ENCODE results near the gene LRRC34. TPM values are rescaled to one million over a fixed set of nuclear protein-coding genes. Genes with fewer than 3 reads are reported as not detected.
A peak's percentile ranks its signal among the peaks of the same experiment; 100 is the strongest.

LRRC34 gene
- total RNA-seq (under 1 TPM; 0.33 to 0.47 TPM), polyA plus RNA-seq (under 1 TPM; 0.38 to 0.98 TPM)

- peak within 1 kb of the TSS; percentile 79 to 98 (median 86) for H3K4me3 Mint-ChIP-seq
- H3K27me3 Mint-ChIP-seq = peaks cover 0 to under 1% of the 10 kb centered on the region in 2 donors
- peak within 1 kb of the TSS; percentile 55 to 87 (median 65) for H3K27ac Mint-ChIP-seq
- H3K36me3 Mint-ChIP-seq = peaks cover 0 to 8% of the 10 kb centered on the region in 2 donors
- Histone ChIP-seq H3K27ac (ENCODE audit: low read depth, low read length) (peak within 1 kb of the TSS; percentile 40), H3K27me3 (ENCODE audit: insufficient read depth, low read length) (no peaks in the 10 kb centered on the region), H3K36me3 (ENCODE audit: insufficient read depth, low read length) (no peaks in the 10 kb centered on the region), H3K9me3 (ENCODE audit: control insufficient read depth in 1 of 2, low read length in 2 of 2) (peaks cover 0 to 8% of the 10 kb centered on the region in 2 donors), H3K4me1 (ENCODE audit: insufficient read depth, low read length) (peaks cover 21% of the 10 kb centered on the region), H3K4me3 (ENCODE audit: low read length in 2 of 2) (peak within 1 kb of the TSS; percentile 65 to 80)
- intact Hi-C loops (cut with micrococcal nuclease) = loop anchor here (1.0 to 5.0 kb wide), 4 partner anchors 39 to 370 kb away; partner anchors contain the start of genes MYNN, PHC3 and SEC62
- ChIA-PET POLR2A (ENCODE audit: partially characterized antibody) (interaction anchor here (0.7 to 2.2 kb wide), 7 partner anchors 10 to 154 kb away, joined by 3 to 16 read pairs (median 4); partner anchors contain the start of genes ACTRT3, MYNN and SEC62), CTCF (ENCODE audit: partially characterized antibody) (interaction anchor here (0.9 to 1.9 kb wide), 2 partner anchors 49 to 154 kb away, joined by 3 to 8 read pairs; partner anchors contain the start of gene SEC62)
- peaks cover 17 to 29% (median 19%) of the 10 kb centered on the region in 4 donors for H3K4me1 Mint-ChIP-seq
- peaks cover 0 to 22% (median 12%) of the 10 kb centered on the region in 8 donors for H3K9me3 Mint-ChIP-seq
- DNase-seq = peak; percentile 45 to 68 (median 55)
Measured at GRCh38 chr3:169812332-169813235, at the start of gene LRRC34, which contains the start of gene LRRIQ4. LRRC34 (minus strand) TSS chr3:169812904; CDS start chr3:169812548, 356 bp downstream. LRRIQ4 (plus strand) TSS chr3:169812870; CDS start chr3:169821922, 9,052 bp downstream.

- H3K36me3 ChIP-seq (ENCODE audit: insufficient read depth, low read length) = no peaks in the 10 kb centered on the region
- intact Hi-C loops (cut with micrococcal nuclease) = loop anchor here (2.0 to 10.0 kb wide), 4 partner anchors 233 to 829 kb away; partner anchors contain the start of gene PHC3
- Mint-ChIP-seq H3K4me3 (no peak overlapping the region), H3K27me3 (peaks cover 6 to 11% of the 10 kb centered on the region in 2 donors), H3K9me3 (no peaks in the 10 kb centered on the region), H3K36me3 (no peaks in the 10 kb centered on the region), H3K4me1 (peaks cover 4 to 15% (median 4%) of the 10 kb centered on the region in 4 donors), H3K27ac (peak overlapping the region in 1 of 7 donors; percentile 20)
- no peak overlapping the region for H3K27ac ChIP-seq (ENCODE audit: low read depth, low read length)
- H3K27me3 ChIP-seq (ENCODE audit: insufficient read depth, low read length) = no peaks in the 10 kb centered on the region
- no peak overlapping the region for H3K4me3 ChIP-seq (ENCODE audit: low read length in 2 of 2)
- peaks cover 7% of the 10 kb centered on the region for H3K4me1 ChIP-seq (ENCODE audit: insufficient read depth, low read length)
- ChIA-PET CTCF (ENCODE audit: partially characterized antibody) (interaction anchor here (0.6 to 6.2 kb wide), 22 partner anchors 9 to 950 kb away, joined by 3 to 29 read pairs (median 4); partner anchors contain the start of genes GPR160 and SEC62), POLR2A (ENCODE audit: partially characterized antibody) (interaction anchor here (1.2 kb wide), 1 partner anchor 105 kb away, joined by 6 read pairs; the partner anchor contains the start of gene SEC62)
- no peak for DNase-seq
- H3K9me3 ChIP-seq (ENCODE audit: control insufficient read depth in 1 of 2, low read length in 2 of 2) = no peaks in the 10 kb centered on the region
Measured at GRCh38 chr3:169861871-169862270, 49.2 kb upstream of the LRRC34 start.

GRCh38 chr3:169857811-169858210 lies 45.1 kb upstream of the LRRC34 start:
- Mint-ChIP-seq H3K27ac (no peak overlapping the region), H3K27me3 (peaks cover 12 to 26% of the 10 kb centered on the region in 2 donors), H3K36me3 (no peaks in the 10 kb centered on the region), H3K4me3 (no peak overlapping the region), H3K4me1 (peaks cover 0 to 5% (median 0%) of the 10 kb centered on the region in 4 donors), H3K9me3 (no peaks in the 10 kb centered on the region)
- Histone ChIP-seq H3K27ac (ENCODE audit: low read depth, low read length) (no peak overlapping the region), H3K4me3 (ENCODE audit: low read length in 2 of 2) (no peak overlapping the region), H3K4me1 (ENCODE audit: insufficient read depth, low read length) (no peaks in the 10 kb centered on the region), H3K9me3 (ENCODE audit: control insufficient read depth in 1 of 2, low read length in 2 of 2) (no peaks in the 10 kb centered on the region), H3K36me3 (ENCODE audit: insufficient read depth, low read length) (no peaks in the 10 kb centered on the region), H3K27me3 (ENCODE audit: insufficient read depth, low read length) (no peaks in the 10 kb centered on the region)
- POLR2A ChIA-PET (ENCODE audit: partially characterized antibody) = no interaction called here
- CTCF ChIA-PET (ENCODE audit: partially characterized antibody) = interaction anchor here (1.3 kb wide), 1 partner anchor 94 kb away, joined by 3 read pairs; no protein-coding TSS in a partner anchor
- intact Hi-C loops (cut with micrococcal nuclease) = no loop called here
- no peak for DNase-seq

GRCh38 chr3:169855514-169855913 lies 42.8 kb upstream of the LRRC34 start:
- intact Hi-C loops (cut with micrococcal nuclease) = no loop called here
- DNase-seq = no peak
- POLR2A ChIA-PET (ENCODE audit: partially characterized antibody) = no interaction called here
- H3K4me3 ChIP-seq (ENCODE audit: low read length in 2 of 2) = no peak overlapping the region
- H3K36me3 ChIP-seq (ENCODE audit: insufficient read depth, low read length) = no peaks in the 10 kb centered on the region
- Mint-ChIP-seq H3K27me3 (peaks cover 10 to 23% of the 10 kb centered on the region in 2 donors), H3K9me3 (no peaks in the 10 kb centered on the region), H3K4me1 (no peaks in the 10 kb centered on the region), H3K27ac (no peak overlapping the region), H3K4me3 (no peak overlapping the region), H3K36me3 (no peaks in the 10 kb centered on the region)
- CTCF ChIA-PET (ENCODE audit: partially characterized antibody) = no interaction called here
- no peaks in the 10 kb centered on the region for H3K27me3 ChIP-seq (ENCODE audit: insufficient read depth, low read length)
- no peaks in the 10 kb centered on the region for H3K9me3 ChIP-seq (ENCODE audit: control insufficient read depth in 1 of 2, low read length in 2 of 2)
- H3K4me1 ChIP-seq (ENCODE audit: insufficient read depth, low read length) = no peaks in the 10 kb centered on the region
- no peak overlapping the region for H3K27ac ChIP-seq (ENCODE audit: low read depth, low read length)

GRCh38 chr3:169850618-169851017 lies 37.9 kb upstream of the LRRC34 start:
- CTCF ChIA-PET (ENCODE audit: partially characterized antibody) = no interaction called here
- Histone ChIP-seq H3K9me3 (ENCODE audit: control insufficient read depth in 1 of 2, low read length in 2 of 2) (no peaks in the 10 kb centered on the region), H3K27me3 (ENCODE audit: insufficient read depth, low read length) (no peaks in the 10 kb centered on the region), H3K4me3 (ENCODE audit: low read length in 2 of 2) (no peak overlapping the region), H3K27ac (ENCODE audit: low read depth, low read length) (no peak overlapping the region), H3K36me3 (ENCODE audit: insufficient read depth, low read length) (no peaks in the 10 kb centered on the region), H3K4me1 (ENCODE audit: insufficient read depth, low read length) (no peaks in the 10 kb centered on the region)
- no peak for DNase-seq
- H3K4me3 Mint-ChIP-seq = no peak overlapping the region
- intact Hi-C loops (cut with micrococcal nuclease) = no loop called here
- peaks cover 3 to 20% of the 10 kb centered on the region in 2 donors for H3K27me3 Mint-ChIP-seq
- H3K27ac Mint-ChIP-seq = no peak overlapping the region
- no peaks in the 10 kb centered on the region for H3K36me3 Mint-ChIP-seq
- H3K9me3 Mint-ChIP-seq = no peaks in the 10 kb centered on the region
- no peaks in the 10 kb centered on the region for H3K4me1 Mint-ChIP-seq
- POLR2A ChIA-PET (ENCODE audit: partially characterized antibody) = no interaction called here

- Mint-ChIP-seq H3K4me1 (no peaks in the 10 kb centered on the region), H3K27ac (peak overlapping the region in 1 of 7 donors; percentile 5), H3K4me3 (no peak overlapping the region), H3K36me3 (no peaks in the 10 kb centered on the region), H3K9me3 (no peaks in the 10 kb centered on the region), H3K27me3 (peaks cover 1 to 13% of the 10 kb centered on the region in 2 donors)
- intact Hi-C loops (cut with micrococcal nuclease) = no loop called here
- H3K27me3 ChIP-seq (ENCODE audit: insufficient read depth, low read length) = no peaks in the 10 kb centered on the region
- no peak for DNase-seq
- H3K9me3 ChIP-seq (ENCODE audit: control insufficient read depth in 1 of 2, low read length in 2 of 2) = no peaks in the 10 kb centered on the region
- ChIA-PET CTCF (ENCODE audit: partially characterized antibody) (no interaction called here), POLR2A (ENCODE audit: partially characterized antibody) (no interaction called here)
- no peaks in the 10 kb centered on the region for H3K36me3 ChIP-seq (ENCODE audit: insufficient read depth, low read length)
- H3K4me3 ChIP-seq (ENCODE audit: low read length in 2 of 2) = no peak overlapping the region
- no peaks in the 10 kb centered on the region for H3K4me1 ChIP-seq (ENCODE audit: insufficient read depth, low read length)
- H3K27ac ChIP-seq (ENCODE audit: low read depth, low read length) = no peak overlapping the region
Measured at GRCh38 chr3:169848741-169849140, 36.0 kb upstream of the LRRC34 start.

- intact Hi-C loops (cut with micrococcal nuclease) = no loop called here
- Mint-ChIP-seq H3K4me3 (no peak overlapping the region), H3K27ac (no peak overlapping the region), H3K4me1 (no peaks in the 10 kb centered on the region), H3K27me3 (peaks cover 1 to 9% of the 10 kb centered on the region in 2 donors), H3K36me3 (no peaks in the 10 kb centered on the region), H3K9me3 (no peaks in the 10 kb centered on the region)
- Histone ChIP-seq H3K36me3 (ENCODE audit: insufficient read depth, low read length) (no peaks in the 10 kb centered on the region), H3K9me3 (ENCODE audit: control insufficient read depth in 1 of 2, low read length in 2 of 2) (no peaks in the 10 kb centered on the region), H3K27ac (ENCODE audit: low read depth, low read length) (no peak overlapping the region), H3K27me3 (ENCODE audit: insufficient read depth, low read length) (no peaks in the 10 kb centered on the region), H3K4me1 (ENCODE audit: insufficient read depth, low read length) (no peaks in the 10 kb centered on the region), H3K4me3 (ENCODE audit: low read length in 2 of 2) (no peak overlapping the region)
- ChIA-PET CTCF (ENCODE audit: partially characterized antibody) (no interaction called here), POLR2A (ENCODE audit: partially characterized antibody) (no interaction called here)
- no peak for DNase-seq
Measured at GRCh38 chr3:169847896-169848295, 35.2 kb upstream of the LRRC34 start.

Measured in CD4-positive, alpha-beta memory T cell (primary cell).